Stimulated activated CD8-positive, alpha-beta memory T cell treated with anti-CD3 and anti-CD28 coated beads, Interleukin-15, amount 100 ng/mL, for 24 hours (primary cell): Measurements from ENCODE around the gene RCSD1.
"Not testable (repeated sequence)": the region's sequence is repeated elsewhere in the genome, so short reads cannot be mapped to it uniquely, and the experiment has no call there.

Experiments
- DNase-seq: peaks from one replicate; pipeline ENCODE4 v3.0.0-alpha.2; 2020; ENCODE audit warnings: low read depth

RCSD1 gene

GRCh38 chr1:167629681-167630567 lies at the start of gene RCSD1:
TSS of gene RCSD1 (plus strand) at chr1:167630232. CDS start at chr1:167630424, 192 bp downstream.
- DNase-seq: no peak

DNA sequence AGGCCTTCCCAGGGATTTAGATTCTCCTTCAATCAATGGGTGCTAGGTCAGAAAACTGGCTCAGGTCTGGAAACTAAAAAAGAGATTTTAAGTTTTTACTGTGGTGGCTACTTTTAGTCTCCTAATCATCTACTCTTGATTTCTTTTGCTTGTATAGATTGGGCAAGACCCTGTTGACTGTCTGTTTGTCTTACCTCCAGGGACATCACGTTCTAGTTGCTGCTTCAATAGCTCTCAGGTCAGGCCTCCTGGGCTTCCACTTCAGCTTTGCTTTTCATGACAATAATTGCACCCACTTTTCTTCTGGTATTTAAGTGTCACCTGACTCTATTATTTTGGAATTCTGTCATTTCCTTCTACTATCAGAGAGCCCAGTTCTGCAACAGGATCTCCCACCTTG lies 48.0 kb upstream of the RCSD1 start:
- DNase-seq: no peak

DNA sequence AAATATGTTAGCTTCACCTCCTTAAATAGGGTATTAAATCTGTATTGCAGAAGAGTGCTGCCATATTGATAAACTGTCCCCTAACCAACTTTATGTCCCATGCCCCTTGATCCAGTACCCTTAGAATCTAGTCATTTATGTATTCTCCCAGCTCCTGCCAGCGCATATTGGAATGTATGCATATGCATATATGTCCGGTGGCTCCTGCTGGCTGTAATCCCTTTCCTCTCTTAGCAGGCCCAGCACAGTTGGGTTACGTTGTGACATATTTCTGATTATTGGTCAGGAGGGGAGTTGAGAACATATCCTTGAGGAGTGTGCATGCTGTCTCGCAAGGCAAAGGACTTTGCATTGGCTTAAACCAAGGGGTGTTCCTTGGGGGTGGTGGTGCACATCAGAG lies 47.3 kb upstream of the RCSD1 start:
- DNase-seq: no peak

- DNase-seq: no peak
Measured at GRCh38 chr1:167584581-167584980, 45.5 kb upstream of the RCSD1 start.

DNA sequence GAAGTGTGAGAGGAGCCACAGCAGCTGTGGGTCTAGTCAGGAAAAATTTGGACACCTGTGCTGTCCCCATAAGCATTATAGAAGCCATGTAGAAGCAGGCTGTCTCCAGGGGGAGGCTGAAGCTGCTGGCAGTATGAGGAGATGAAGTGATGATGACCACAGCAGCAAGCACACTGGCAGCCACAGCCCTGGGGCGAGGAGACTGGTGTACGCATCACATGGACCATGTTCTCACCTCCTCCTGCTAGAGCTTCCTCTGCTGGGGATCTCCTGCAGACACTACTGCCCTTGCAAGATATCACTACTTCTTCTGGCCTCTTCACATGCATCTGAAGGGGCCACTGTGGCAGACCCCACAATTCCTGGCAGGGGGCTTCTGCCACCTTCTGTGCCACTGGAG lies 42.7 kb upstream of the RCSD1 start:
- DNase-seq: no peak

DNA sequence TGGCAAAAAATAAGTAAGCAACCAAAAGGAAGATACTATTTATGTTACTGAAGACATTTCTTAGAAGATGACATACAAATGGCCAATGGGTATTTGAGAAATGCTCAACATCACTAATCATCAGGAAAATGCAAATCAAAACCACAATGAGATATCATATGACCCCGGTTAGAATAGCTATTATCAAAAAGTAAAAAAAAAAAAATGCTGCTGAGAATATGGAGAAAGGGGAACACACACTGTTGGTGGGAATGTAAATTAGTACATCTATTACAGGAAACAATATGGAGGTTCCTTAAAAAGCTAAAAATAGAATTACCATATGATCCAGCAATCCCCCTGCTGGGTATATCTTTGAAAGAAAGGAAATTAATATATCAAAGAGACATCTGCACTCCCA lies 42.2 kb upstream of the RCSD1 start:
- no peak for DNase-seq

DNA sequence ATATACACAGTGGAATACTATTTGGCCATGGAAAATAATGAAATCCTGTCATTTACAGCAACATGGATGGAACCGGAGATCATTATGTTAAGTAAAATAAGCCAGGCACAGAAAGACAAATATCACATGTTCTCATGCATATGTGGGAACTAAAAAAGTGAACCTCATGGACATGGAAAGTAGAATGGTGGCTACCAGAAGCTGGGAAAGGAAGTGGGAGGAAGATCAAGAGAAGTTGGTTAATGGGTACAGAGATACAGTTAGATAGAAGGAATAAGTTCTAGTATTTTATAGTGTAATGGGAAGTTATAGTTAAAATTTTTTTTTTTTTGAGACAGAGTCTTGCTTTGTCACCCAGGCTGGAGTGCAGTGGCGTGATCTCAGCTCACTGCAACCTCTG lies 41.7 kb upstream of the RCSD1 start:
- no peak for DNase-seq

- no peak for DNase-seq
Measured at GRCh38 chr1:167592475-167592874, 37.6 kb upstream of the RCSD1 start.

DNA sequence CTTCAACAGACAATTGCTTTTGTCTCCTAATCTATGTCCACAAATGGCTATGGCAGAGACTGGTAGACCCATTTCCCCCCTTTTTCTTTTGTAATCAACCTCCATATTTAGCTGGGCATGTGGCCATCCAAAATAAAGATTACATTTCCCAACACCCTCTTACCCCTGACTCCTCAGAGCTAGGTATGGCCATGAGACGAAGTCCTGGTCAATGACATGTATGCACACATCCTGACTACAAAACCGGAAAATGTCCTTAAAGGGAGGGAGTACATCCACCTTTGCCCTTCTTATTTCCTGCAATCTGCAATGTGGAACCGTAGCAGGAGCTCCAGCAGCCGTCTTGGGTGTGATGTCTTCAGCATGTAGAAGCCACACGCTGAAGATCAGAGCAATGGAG lies 36.2 kb upstream of the RCSD1 start:
- DNase-seq: no peak

DNA sequence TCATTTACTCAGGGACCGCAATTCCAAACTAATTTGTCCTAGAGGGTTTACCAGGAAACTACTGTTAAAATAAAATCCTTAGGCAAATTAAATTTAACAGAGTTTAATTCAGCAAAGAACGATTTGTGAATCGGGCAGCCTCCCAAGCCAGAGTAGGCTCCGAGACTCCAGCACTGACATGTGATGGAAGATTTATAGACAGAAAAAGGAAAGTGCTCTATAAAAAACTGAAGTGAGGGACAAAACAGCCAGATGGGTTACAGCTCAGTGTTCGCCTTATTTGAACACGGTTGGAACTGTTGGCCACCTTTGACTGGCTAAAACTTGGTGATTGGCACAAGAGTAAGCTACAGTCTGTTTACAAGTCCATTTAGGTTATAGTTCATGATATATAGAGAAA lies 35.2 kb upstream of the RCSD1 start:
- no peak for DNase-seq

GRCh38 chr1:167599957-167600581 lies 30.0 kb upstream of the RCSD1 start:
- no peak for DNase-seq

DNA sequence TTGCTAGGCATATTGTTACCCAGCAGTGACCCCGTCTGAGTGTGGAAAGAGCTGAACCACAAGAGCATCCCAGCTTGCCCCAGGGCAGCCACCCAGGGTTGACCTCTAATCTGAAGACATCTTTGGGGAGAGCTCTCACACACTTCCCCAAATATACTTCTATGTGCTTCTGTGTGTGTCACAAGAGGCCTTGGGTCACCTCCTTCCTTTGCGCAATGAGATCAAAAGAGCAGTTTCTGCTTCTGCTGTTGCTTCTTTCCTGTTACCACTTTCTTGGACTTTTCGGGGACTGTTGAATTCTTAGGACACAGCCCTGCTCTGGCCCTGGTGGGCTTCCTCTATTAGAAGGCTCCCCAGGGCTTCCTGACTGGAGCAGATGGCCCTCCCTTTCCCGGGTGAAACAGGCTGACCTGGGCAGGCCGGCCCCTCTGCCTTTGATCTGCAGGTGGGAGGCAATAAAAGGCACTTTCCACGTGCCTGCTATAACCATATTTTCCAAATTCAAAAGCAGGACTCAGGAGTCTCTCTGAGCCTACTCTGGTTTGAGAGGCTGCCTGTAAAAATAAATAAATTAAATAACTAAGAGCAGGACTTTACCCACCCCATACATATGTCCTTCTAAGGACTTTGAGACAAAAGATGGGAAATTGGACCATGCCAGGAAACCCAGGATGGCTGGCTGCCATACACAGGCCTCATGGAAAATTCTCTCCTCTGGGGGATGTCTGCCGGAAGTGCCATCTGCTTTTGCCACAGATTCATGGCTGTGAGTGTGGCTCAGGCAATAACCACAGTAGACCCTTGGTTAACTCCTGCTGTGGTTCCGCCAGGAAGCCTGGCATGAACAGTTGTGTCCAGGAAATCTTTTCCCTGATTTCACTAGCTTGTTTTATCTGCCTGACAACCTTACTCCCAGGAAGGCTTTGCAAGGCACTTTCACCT lies 28.3 kb upstream of the RCSD1 start:
- DNase-seq: no peak

DNA sequence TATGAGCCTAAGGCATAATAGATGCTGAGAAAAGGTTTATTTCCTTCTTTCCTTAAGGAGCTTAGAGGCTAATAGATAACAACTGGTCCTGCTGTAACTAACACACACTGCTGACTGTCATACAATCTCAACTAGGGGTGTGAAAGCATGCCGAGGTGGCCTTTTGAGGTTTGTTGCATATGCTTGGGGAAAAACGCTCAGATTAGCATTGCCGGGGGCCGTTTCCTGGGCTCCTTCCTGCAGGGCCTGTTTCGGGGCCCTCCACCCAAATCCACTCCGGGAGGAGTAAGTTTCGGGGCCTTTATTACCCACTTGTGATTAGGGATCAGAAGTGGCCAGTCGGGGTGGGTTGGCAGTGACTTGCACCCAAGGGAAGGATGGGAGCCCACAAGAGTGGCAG lies 27.2 kb upstream of the RCSD1 start:
- DNase-seq: no peak

DNA sequence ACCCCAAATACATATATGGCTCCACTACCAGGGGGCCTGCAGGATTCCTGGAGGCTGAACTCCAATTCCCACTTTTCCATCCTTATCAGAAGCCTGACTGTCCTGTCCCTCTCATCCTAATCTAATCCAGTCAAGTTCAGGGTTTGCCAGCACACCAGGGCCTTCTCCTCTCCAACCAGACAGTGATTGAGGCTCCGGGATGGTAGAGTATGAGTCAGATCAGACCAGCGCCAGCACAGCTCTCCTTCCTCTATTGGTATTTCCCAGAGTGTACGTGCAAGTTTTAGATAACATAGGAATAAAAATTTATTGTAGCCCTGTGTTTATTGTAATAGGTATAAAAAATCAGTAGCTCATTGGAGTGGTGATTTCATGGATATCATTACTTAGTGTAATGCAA lies 24.5 kb upstream of the RCSD1 start:
- DNase-seq: no peak

DNA sequence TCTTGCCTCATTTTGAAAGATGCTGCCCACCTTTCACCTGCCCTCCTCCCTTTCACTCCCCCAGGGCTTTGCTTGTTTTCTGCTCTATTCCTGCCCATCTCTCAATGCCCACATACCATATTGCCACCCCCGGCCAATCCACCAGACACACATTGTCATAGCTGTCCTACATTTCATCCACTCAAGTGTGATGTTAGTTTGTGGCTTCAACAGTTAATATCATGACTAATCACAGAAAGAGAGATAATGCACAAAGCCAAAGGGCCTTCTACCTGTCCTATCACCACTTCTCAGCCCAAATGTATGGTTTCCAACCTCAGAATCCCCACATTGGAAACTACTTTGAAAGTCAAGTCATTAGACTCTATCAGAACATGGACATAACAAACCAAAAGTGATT lies 18.0 kb upstream of the RCSD1 start:
- no peak for DNase-seq

- no peak for DNase-seq
Measured at GRCh38 chr1:167612587-167613385, 17.2 kb upstream of the RCSD1 start.

- not testable (repeated sequence) for DNase-seq
Measured at GRCh38 chr1:167613984-167614383, 16.0 kb upstream of the RCSD1 start.

- DNase-seq: no peak
Measured at GRCh38 chr1:167614851-167615250, 15.2 kb upstream of the RCSD1 start.

- DNase-seq: no peak
Measured at GRCh38 chr1:167616521-167616920, 13.5 kb upstream of the RCSD1 start.

DNA sequence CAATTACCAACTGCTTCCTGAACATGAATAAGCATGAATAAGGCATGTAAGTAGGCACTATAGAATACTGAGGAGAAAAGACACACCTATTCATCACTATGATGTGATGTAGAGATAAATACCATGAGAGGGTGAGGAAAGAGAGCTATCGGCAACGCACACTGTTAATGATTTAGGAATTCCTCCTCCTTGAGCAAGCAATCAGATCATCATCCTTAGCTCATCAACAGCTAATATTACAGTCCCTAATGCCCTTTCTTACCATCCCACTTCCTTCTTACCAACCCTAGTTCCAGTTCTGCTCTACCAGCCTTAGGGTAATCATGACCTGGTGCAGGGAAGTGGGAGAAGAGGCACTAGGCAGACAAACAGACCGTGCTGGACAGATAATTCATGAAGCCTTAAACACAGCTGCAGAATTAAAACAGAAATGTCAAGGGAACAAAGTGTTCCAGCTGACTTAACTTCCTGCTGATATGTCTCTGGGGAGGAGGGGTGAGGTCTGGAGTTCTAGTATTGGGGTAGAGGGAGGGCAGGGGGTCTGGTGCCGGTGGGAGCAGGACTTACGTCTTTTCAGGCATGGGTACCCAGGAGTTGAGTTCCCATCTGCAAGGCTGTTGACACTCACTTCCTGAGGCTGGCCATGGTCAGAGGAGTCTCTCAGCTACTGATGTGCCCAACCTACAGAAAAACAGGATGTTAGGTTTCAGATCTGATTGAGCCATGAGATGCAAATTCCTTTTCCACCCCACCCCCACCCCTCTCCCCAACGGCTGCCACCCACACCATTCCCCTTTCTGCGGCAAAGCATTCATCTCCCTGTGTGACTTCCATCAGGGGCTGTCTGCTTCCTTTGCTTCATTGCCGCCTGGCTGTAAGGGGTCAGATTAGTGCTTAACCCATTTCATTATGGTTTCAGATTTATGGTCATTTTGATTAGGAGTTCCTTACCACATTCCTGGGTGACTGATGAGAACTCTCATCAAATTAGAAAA lies 12.6 kb upstream of the RCSD1 start:
- DNase-seq: no peak
